Measurements from ENCODE around the gene LPO.

The LPO gene

DNA sequence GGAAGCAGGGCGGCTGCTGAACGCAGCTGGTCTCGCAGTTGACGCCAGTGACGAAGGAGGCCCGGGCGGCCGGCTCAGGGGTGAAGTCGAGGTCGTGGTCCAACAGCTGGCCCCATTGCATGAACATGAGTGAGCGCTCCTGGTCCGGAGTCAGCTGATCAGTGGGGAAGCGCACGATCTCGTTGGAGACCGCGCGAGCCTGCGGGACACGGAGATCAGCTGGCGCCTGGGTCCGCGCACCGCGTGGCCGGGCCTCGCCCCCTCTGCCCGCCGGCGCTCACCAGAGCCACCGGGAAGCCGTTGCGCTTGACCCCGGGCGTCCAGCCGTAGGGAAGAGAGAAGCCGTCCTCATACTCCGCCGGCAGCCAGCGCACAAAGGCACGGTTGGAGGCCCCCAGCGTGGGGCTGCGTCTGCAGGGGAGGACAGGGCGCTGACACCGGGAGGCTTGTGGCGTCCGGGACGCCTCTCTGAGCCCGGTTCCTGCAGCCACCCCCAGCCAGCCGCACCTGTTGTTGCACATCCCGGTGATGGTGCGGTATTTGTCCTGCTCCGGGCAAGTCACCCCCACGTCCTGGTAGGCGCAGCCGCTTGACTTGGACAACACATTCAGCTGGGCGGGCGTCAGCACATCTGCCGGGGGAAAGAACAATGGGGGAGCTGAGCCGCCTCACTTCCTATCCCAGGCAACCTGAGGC lies 40.8 kb downstream of the LPO start:
- no peak for DNase-seq

GRCh38 chr17:58279736-58280479 lies 41.5 kb downstream of the LPO start:
- no peak for DNase-seq

DNA sequence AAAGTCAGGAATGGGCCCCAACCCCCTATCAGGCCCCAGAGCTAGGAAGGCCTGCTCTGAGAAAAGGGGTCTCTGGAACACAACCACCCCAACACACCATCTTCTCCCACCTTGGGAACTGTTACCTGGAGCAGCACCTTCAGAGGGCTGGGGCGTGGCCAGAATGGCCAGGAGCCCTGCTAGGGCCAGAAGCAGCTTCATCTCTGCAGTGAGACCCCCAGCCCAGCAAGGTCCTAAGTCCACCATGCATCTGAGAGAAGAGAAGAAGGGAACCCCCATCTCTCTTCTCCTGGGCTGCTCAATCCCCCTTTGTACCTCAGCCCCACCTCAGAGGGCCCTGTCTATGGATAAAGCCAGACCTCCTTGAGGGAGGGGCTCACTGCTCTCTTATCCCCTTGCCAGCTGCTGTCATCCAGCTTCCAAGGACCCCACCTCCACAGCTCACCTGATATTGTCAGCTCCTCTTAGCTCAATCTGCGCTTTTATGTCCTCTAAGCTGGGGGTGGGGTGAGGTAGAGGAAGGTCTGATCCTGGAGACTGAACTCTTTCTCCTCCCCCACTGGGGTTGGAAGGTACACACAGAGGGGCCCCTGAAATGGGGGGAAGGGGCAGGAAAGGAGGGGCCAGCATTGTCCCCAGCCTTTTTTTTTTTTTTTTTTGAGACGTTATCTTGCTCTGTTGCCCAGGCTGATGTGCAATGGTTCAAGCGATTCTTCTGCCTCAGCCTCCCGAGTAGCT lies 42.3 kb downstream of the LPO start, which contains the start of gene MPO:
Gene MPO, minus strand, starts transcription at position 456 of the 738 bp plus-strand sequence. Its CDS starts 177 bp downstream, at position 279.
- no peak for DNase-seq

- DNase-seq: no peak
Measured at GRCh38 chr17:58281511-58282011, 43.2 kb downstream of the LPO start.

GRCh38 chr17:58282442-58282841 lies 44.1 kb downstream of the LPO start:
- no peak for DNase-seq

DNA sequence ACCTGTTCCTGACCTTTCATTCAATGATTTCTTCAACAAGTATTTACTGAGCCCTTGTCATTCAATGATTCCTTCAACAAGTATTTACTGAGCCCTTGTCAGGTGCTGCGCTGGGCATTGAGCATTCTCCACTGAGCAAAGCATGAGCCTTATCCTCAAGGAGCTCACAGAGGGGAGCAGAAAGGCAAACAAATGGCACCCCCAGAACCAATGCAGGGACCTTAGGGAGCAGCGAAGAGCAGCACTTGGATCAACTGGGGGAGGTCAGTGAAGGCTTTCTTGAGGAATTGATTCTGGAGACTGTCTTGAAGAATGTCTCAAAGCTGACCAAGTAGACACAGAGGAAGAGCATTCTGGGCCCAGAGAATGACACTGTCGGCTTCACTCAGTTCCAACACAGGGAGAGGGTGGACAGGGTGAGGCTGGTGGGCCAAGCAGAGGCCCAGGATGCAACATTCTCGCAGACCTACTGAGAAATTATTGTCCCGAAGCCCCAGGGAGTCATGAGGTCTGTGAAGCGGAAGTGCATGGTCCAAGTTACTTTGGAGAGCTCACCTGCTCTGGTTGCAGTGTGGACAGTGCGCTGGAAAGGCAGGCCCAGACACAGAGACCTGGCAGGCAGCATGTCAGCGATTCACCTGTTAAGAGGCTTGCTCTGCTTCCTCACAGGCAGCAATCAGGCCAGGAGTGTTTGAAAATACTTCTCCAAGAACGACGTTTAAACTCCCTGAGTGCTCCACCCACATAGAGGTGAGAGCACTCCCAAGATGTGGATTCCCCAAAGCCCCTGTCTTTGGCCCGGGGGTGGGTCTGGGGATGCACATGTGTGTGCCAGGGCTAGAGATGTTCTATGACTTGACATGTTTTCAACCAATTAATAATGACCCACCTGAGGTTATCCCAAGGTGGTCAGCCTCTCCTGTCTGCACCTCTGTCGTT lies 45.6 kb downstream of the LPO start:
- no peak for DNase-seq

DNA sequence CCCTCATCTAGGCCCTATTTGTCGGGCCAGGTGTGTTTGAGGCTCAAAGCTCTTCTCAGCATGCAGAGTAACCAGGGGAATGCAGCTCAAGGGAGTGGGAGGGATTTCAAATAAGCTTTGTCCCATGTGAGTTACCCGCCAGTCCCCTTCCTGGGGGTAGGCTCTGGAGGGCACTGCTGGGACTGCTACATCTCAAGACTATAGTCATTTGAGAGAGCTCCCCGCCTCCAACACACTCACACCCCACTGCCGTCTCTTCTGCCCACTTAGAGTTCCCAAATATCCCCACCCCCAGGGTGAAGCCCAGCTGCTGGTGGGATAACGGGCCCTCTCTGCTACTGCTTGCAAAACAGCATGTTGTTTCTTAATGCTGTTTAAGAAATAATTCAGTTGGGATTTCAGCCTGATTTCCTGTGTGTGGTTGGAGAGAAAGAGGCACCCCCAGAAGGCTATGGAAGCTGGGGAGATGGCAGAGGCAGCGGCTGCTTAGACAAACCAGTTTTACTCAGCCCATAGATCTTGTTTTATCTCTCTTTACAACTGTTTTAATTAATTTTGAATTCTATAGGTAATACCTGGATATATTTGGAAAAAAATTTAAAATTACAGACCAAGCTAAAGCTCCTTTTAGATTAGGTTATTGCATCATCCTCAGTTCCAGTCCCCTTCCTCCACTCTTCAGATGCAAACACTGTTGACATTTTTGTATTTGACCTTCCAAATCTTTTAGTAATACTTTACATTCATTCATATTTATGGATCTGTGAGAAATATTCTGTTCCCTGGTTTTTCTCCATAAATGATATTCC lies 46.4 kb downstream of the LPO start:
- DNase-seq: no peak

DNA sequence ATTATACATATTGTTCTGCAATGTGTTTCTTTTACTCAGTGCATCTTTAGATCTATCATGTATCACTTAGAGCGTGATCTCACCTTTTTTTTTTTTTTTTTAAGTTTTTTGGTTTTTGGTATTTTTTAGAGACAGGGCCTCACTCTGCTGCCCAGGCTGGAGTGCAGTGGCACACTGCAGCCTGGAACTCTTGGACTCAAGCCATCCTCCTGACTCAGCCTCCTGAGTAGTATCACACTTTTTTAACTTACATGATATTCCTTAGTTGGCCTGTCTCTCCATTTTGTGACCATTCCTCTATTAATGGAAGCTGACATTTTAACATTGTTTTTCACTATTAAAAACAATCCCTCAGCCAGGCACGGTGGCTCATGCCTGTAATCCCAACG lies 47.0 kb downstream of the LPO start:
- no peak for DNase-seq

GRCh38 chr17:58289869-58290268 lies 51.5 kb downstream of the LPO start:
- DNase-seq: no peak

DNA sequence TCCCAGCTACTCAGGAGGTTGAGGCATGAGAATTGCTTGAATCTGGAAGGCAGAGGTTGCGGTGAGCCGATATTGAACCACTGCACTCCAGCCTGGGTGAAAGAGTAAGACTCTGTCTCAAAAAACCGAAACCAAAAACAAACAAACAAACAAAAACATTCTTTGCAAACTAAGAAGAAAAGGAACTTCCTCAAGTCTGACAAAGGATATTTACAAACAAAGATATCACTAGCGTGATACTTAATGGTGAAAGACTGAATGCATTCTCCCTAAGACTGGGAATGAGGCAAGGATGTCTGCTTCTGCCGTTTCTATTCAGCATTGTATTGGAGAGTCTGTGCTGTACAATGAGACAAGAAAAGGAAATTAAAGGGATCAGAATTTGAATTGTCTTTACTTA lies 52.9 kb downstream of the LPO start:
- DNase-seq: no peak

GRCh38 chr17:58294034-58294433 lies 55.6 kb downstream of the LPO start:
- no peak for DNase-seq

- no peak for DNase-seq
Measured at GRCh38 chr17:58300336-58300735, 62.0 kb downstream of the LPO start.

DNA sequence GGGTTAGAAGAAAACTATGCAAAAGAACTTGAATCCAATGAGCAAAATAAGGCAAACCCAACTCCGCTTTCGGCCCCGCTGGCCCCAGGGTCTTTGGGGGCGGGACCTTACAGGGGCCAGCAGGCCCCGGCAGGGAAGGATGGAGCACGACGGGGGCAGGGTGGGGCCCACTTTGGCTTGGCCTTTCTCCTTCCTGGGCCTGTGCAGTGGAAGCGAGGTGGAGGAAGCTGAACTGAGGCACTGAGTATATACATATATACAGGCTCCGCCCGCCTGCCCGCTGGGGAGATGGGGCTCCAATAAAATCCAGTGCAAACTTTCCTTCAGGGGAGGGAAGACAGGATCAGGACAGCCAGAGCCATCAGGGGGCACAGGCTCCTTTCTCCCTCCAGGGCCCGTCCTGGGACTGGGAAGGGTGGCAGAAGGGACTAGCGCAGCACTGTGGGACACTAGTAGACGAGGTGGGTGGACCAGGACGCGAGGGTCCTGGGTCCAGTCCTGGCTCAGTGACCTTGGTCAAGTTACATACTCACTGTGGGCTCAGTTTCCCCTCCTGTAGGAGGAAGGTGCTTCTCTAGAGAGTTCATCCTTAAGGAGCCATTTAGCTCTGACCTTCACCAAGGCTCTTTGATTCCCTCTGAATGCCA lies 63.2 kb downstream of the LPO start:
- DNase-seq: no peak

DNA sequence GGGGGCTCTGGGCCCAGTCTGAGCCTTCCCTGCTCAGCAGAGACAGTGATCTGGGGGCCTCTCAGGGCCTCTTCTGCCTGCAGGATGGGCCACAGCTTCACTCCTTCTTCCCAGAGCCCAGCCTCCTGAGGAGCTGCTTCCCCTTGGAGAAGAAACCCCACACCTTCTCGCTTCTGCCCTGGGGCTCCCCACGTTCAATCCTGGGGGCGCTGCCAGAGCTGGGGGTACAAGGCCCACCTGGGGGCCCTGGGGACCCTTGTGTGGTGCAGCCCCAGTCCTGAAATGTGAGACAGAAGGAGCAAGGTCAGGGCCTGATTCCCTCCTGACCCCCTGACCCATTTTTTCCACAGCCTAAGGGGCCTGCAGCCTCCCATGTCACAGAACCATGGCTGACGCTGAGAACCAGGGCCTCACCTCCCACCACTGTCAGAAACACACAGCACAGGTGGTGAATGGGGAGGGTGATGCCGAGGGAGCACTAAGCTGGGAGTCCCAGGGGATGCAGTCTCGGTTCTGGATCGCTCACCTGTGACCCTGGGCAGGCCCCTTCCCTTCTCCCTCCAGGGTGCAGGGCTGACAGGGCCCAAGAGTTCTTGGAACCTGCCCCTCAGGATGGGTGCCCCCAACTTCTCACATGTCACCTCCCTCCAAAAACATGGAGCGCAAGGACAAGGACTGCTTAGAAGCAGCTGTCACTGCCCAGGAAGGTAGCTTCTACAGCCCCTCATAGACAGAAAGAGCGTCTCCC lies 64.0 kb downstream of the LPO start:
- DNase-seq: no peak

GRCh38 chr17:58302919-58303585 lies 64.7 kb downstream of the LPO start:
- no peak for DNase-seq

DNA sequence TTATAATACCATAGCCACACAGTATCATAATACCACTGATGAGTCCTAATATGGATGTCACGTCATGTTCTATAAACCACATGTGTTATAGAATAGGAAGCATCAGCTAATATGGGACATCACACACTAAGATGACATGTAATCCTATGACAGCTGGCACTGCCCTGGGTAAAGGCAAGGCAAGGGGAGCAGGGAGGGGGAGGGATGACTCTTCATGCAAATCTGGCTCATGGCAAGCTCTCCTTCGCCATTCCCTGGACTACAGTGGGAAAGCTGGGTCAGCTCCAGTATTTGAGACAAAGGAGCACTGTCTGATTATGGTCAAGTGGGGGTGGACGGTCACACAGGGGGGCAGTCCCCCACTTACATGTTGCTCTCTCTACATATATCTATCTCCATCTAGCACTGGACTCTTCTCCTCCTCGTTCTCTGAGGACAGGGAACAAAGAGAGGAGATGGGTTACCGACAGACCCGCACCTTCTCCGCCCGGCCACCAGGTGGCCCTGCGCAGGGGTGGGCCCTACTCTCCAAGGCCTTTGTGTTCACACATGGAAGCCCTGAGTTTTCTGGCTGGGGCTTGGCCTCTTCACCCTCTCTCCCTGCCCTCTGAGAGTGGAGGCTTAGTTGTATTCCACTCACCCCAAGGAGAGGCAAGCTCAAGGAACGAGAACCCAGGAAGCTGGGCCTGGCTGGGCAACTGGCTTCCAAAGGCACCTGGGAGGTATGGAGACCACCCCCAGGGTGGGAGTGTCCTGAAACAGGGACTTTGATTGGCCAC lies 65.8 kb downstream of the LPO start:
- DNase-seq: peak; percentile 75

DNA sequence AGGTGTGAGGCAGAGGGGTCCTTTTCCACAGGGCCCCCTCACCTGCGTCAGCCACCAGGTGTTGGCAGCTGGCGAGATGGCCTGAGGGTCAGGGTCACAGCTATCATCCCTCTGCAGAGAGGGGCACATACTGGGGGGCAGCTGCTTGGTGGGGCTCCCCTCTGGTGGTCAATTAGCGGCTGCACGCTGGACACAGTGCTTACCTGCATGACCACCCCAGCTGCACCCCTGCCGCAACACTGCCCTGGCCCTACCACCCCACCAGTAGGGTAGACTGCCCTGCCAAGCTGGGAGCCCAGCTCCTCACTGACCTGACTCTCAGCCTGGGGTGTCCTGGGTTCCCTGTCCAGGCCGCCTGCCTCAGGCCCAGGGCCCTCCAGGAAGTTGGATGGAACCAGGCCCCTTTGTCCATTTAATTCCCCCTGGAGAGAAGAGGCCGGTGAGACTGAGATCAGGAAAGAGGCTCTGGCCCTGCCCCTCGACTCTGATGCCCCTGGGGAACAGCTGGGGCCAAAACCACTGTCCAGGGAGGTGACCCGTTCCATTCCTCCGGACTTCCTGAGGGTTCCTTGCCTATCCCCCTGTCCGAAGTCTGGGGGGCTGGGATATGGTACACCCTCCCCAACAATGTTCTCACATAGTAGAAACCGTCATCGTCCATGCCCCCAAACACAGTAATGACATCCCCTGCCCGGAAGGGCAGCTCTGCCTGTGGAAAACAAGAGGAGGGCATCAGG lies 66.5 kb downstream of the LPO start:
- no peak for DNase-seq

- no peak for DNase-seq
Measured at GRCh38 chr17:58305626-58306025, 67.2 kb downstream of the LPO start.
